ENCODE data around the gene APC2.
"Not testable (repeated sequence)": the region's sequence is repeated elsewhere in the genome, so short reads cannot be mapped to it uniquely, and the experiment has no call there.

Gene APC2

GRCh38 chr19:1427221-1427920 lies 22.6 kb upstream of the APC2 start:
- DNase-seq (ENCODE audit: extremely low read depth in 1 of 2, low read depth in 1 of 2): no peak

GRCh38 chr19:1428738-1429391 lies 21.1 kb upstream of the APC2 start:
- DNase-seq (ENCODE audit: extremely low read depth in 1 of 2, low read depth in 1 of 2): no peak

- DNase-seq (ENCODE audit: extremely low read depth in 1 of 2, low read depth in 1 of 2): no peak
Measured at GRCh38 chr19:1429750-1430149, 20.2 kb upstream of the APC2 start.

GRCh38 chr19:1430246-1430645 lies 19.7 kb upstream of the APC2 start:
- no peak for DNase-seq (ENCODE audit: extremely low read depth in 1 of 2, low read depth in 1 of 2)

- no peak for DNase-seq (ENCODE audit: extremely low read depth in 1 of 2, low read depth in 1 of 2)
Measured at GRCh38 chr19:1431759-1432506, 18.0 kb upstream of the APC2 start.

- DNase-seq (ENCODE audit: extremely low read depth in 1 of 2, low read depth in 1 of 2): no peak
Measured at GRCh38 chr19:1432507-1432887, 17.4 kb upstream of the APC2 start.

- no peak for DNase-seq (ENCODE audit: extremely low read depth in 1 of 2, low read depth in 1 of 2)
Measured at GRCh38 chr19:1433119-1434039, 16.5 kb upstream of the APC2 start.

GRCh38 chr19:1434040-1434366 lies 15.9 kb upstream of the APC2 start:
- no peak for DNase-seq (ENCODE audit: extremely low read depth in 1 of 2, low read depth in 1 of 2)

- no peak for DNase-seq (ENCODE audit: extremely low read depth in 1 of 2, low read depth in 1 of 2)
Measured at GRCh38 chr19:1434577-1435060, 15.3 kb upstream of the APC2 start.

GRCh38 chr19:1435378-1435989 lies 14.4 kb upstream of the APC2 start:
- DNase-seq (ENCODE audit: extremely low read depth in 1 of 2, low read depth in 1 of 2): no peak

GRCh38 chr19:1437609-1438008 lies 12.3 kb upstream of the APC2 start:
- DNase-seq (ENCODE audit: extremely low read depth in 1 of 2, low read depth in 1 of 2): no peak

GRCh38 chr19:1438035-1438932 lies 11.6 kb upstream of the APC2 start, which contains the start of gene RPS15:
Gene RPS15, plus strand, starts transcription at chr19:1438396. Its CDS starts 30 bp downstream, at chr19:1438426.
- DNase-seq (ENCODE audit: extremely low read depth in 1 of 2, low read depth in 1 of 2): peak; percentile 89 to 96

GRCh38 chr19:1438933-1439354 lies 11.0 kb upstream of the APC2 start:
- DNase-seq (ENCODE audit: extremely low read depth in 1 of 2, low read depth in 1 of 2): no peak

GRCh38 chr19:1439525-1440417 lies 10.2 kb upstream of the APC2 start:
- DNase-seq (ENCODE audit: extremely low read depth in 1 of 2, low read depth in 1 of 2): not testable (repeated sequence)

- DNase-seq (ENCODE audit: extremely low read depth in 1 of 2, low read depth in 1 of 2): no peak
Measured at GRCh38 chr19:1440418-1440801, 9.5 kb upstream of the APC2 start.

- no peak for DNase-seq (ENCODE audit: extremely low read depth in 1 of 2, low read depth in 1 of 2)
Measured at GRCh38 chr19:1441022-1441426, 8.9 kb upstream of the APC2 start.

GRCh38 chr19:1441677-1442438 lies 8.1 kb upstream of the APC2 start:
- DNase-seq (ENCODE audit: extremely low read depth in 1 of 2, low read depth in 1 of 2): no peak
